PC-9 (cell line): ENCODE measurements around the gene PDE6B. TPM values are rescaled to one million over a fixed set of nuclear protein-coding genes. Genes with fewer than 3 reads are reported as not detected.

Experiments used
- BruUV-seq: library from RNA; stranded (reverse); fragments of 400-500 nt; replicated peaks from 2 replicates; lab custom pipeline; 2021; lab: Mats Ljungman, UMichigan
- CTCF ChIA-PET: fragments of 300-600 bp; sonication (Branson Sonifier 250); formaldehyde crosslinking; loops from one replicate; lab custom pipeline; 2022; ENCODE audit warnings: antibody characterized with exemption; lab: Charles Lee
- POLR2A ChIA-PET: fragments of 300-600 bp; sonication (Branson Sonifier 250); formaldehyde crosslinking; loops from one replicate; lab custom pipeline; 2022; ENCODE audit warnings: antibody characterized with exemption; ENCODE audit not compliant: unreplicated experiment; lab: Charles Lee
- DNase-seq, 2 experiments: peaks; one replicate each; pipeline versions ENCODE4 v3.0.0 to v3.0.0-alpha.2; 2015 to 2022; ENCODE audit warnings: mixed read lengths in 1 of 2
- H2AFZ ChIP-seq: fragments of 200-600 bp; sonication (generic); 2 replicates; pipeline ENCODE4 v1.8.1; 2017; ENCODE audit warnings: antibody characterized with exemption
- H3F3A ChIP-seq: fragments of 200-600 bp; sonication (generic); 2 replicates; pipeline ENCODE4 v1.8.1; 2017; ENCODE audit warnings: antibody characterized with exemption, mild to moderate bottlenecking, low read depth; ENCODE audit not compliant: insufficient read depth
- H3K27ac ChIP-seq: fragments of 200-600 bp; sonication (generic); 2 replicates; pipeline ENCODE4 v1.6.1; 2016; ENCODE audit warnings: mixed run types
- H3K27me3 ChIP-seq: fragments of 200-600 bp; sonication (generic); 2 replicates; pipeline ENCODE4 v1.6.1; 2016; ENCODE audit warnings: low read depth, mixed run types; ENCODE audit not compliant: insufficient read depth
- H3K36me3 ChIP-seq: fragments of 200-600 bp; sonication (generic); 2 replicates; pipeline ENCODE4 v1.6.1; 2016; ENCODE audit warnings: low read depth, mixed run types
- H3K4me1 ChIP-seq: fragments of 200-600 bp; sonication (generic); replicated peaks from 2 replicates; pipeline ENCODE4 v1.6.1; 2016; ENCODE audit warnings: mixed run types; ENCODE audit not compliant: insufficient read depth
- H3K4me2 ChIP-seq: fragments of 200-600 bp; sonication (generic); 2 replicates; pipeline ENCODE4 v1.6.1; 2017; ENCODE audit warnings: mixed run types
- H3K4me3 ChIP-seq: fragments of 200-600 bp; sonication (generic); 2 replicates; pipeline ENCODE4 v1.6.1; 2016; ENCODE audit warnings: mixed run types
- H3K79me2 ChIP-seq: fragments of 200-600 bp; sonication (generic); 2 replicates; pipeline ENCODE4 v1.6.1; 2017; ENCODE audit warnings: low read depth, mixed run types
- H3K9me2 ChIP-seq: fragments of 200-600 bp; sonication (generic); 2 replicates; pipeline ENCODE4 v1.8.1; 2017; ENCODE audit warnings: mild to moderate bottlenecking; ENCODE audit not compliant: insufficient read depth
- H3K9me3 ChIP-seq: fragments of 200-600 bp; sonication (generic); 2 replicates; pipeline ENCODE4 v1.8.1; 2016; ENCODE audit warnings: low read depth; ENCODE audit not compliant: insufficient read depth
- H4K20me1 ChIP-seq: fragments of 200-600 bp; sonication (generic); 2 replicates; pipeline ENCODE4 v1.8.1; 2017; ENCODE audit not compliant: insufficient read depth
- CTCF ChIP-seq: fragments of 200-600 bp; sonication (generic); conservative IDR thresholded peaks from 2 replicates; pipeline ENCODE4 v1.6.1; 2017; ENCODE audit warnings: mixed run types, antibody characterized with exemption, mild to moderate bottlenecking, moderate library complexity
- EZH2 ChIP-seq: fragments of 200-600 bp; sonication (generic); IDR thresholded peaks from 2 replicates; pipeline ENCODE4 v1.8.0; 2017; ENCODE audit warnings: antibody characterized with exemption, low read depth
- intact Hi-C: fragments of 100-400 bp; cut with micrococcal nuclease; formaldehyde crosslinking; loops from one replicate; pipeline ENCODE4 v1.10.0; 2022; ENCODE audit not compliant: unreplicated experiment
- total RNA-seq: library from RNA; stranded (reverse); gene quantifications from 2 replicates; pipeline ENCODE4 v1.2.3, GENCODE V29; 2021

PDE6B gene
- total RNA-seq, 1 experiment from 2014 or later, result 5.9 TPM

GRCh38 chr4:718460-718859, 93.1 kb downstream of the PDE6B start:
- no peaks in the 10 kb centered on the region for H3K27me3 ChIP-seq
- ChIA-PET POLR2A (no interaction called here), CTCF (no interaction called here)
- H3K9me3 ChIP-seq, result no peaks in the 10 kb centered on the region
- no peak overlapping the region for H3K4me3 ChIP-seq
- H3K36me3 ChIP-seq, result no peaks in the 10 kb centered on the region
- intact Hi-C loops, result no loop called here
- peaks cover 30% of the 10 kb centered on the region for H4K20me1 ChIP-seq
- peaks cover 41% of the 10 kb centered on the region for H3K79me2 ChIP-seq
- no TSS peak for BruUV-seq
- no peak overlapping the region for H3K27ac ChIP-seq
- DNase-seq, result no peak
- H3K9me2 ChIP-seq, result no peaks in the 10 kb centered on the region
- TF ChIP-seq EZH2 (no peak), CTCF (no peak)
- no peaks in the 10 kb centered on the region for H3F3A ChIP-seq
- no peak overlapping the region for H3K4me2 ChIP-seq
- no peaks in the 10 kb centered on the region for H3K4me1 ChIP-seq
- H2AFZ ChIP-seq, result no peak overlapping the region

Other genes with a start within 250 kb of the PDE6B start
- gene ZNF721, start 126.4 kb upstream of the PDE6B start, total RNA-seq, result 18.2 and 25.9 TPM in 2 replicates
- 67.0 and 78.8 TPM in 2 replicates for gene PIGG, start 126.4 kb upstream of the PDE6B start, total RNA-seq
- not detected in 2 replicates for gene TMEM271, start 49.3 kb upstream of the PDE6B start, total RNA-seq
- gene ATP5ME, start 48.7 kb downstream of the PDE6B start, total RNA-seq, result 334 and 417 TPM in 2 replicates
- gene MYL5, start 49.0 kb downstream of the PDE6B start, total RNA-seq, result 29.8 and 47.6 TPM in 2 replicates
- gene SLC49A3, start 63.6 kb downstream of the PDE6B start, total RNA-seq, result 8.1 and 10.7 TPM in 2 replicates
- gene PCGF3, start 80.3 kb downstream of the PDE6B start, total RNA-seq, result 60.5 and 60.8 TPM in 2 replicates
- gene CPLX1, start 200.6 kb downstream of the PDE6B start, total RNA-seq, result 2.2 and 3.9 TPM in 2 replicates